Activated naive CD4-positive, alpha-beta T cell treated with anti-CD3 and anti-CD28 coated beads, Interleukin-2, amount 10 ng/mL, durations not matched to agents 7 days and 5 days (primary cell): ENCODE results near the gene MYRF.

Experiments used
- CTCF ChIA-PET: fragments of 350-600 bp; sonication (Branson Sonifier 250); formaldehyde crosslinking; loops from one replicate; lab custom pipeline; 2021; ENCODE audit warnings: antibody characterized with exemption; lab: Charles Lee
- DNase-seq: peaks from one replicate; pipeline ENCODE4 v3.0.0-alpha.2; 2020
- H3K27ac Mint-ChIP-seq: one replicate; pipeline ENCODE4 v1.8.0; 2021; ENCODE audit warnings: mild to moderate bottlenecking, moderate library complexity, mixed read lengths
- H3K27me3 Mint-ChIP-seq: one replicate; pipeline ENCODE4 v1.8.0; 2021; ENCODE audit warnings: mild to moderate bottlenecking, mixed read lengths
- H3K36me3 Mint-ChIP-seq: one replicate; pipeline ENCODE4 v1.8.0; 2021; ENCODE audit warnings: mixed read lengths
- H3K4me1 Mint-ChIP-seq: one replicate; pipeline ENCODE4 v1.8.0; 2021; ENCODE audit warnings: mixed read lengths
- H3K4me3 Mint-ChIP-seq: one replicate; pipeline ENCODE4 v1.8.0; 2021; ENCODE audit warnings: mild to moderate bottlenecking, moderate library complexity, mixed read lengths
- H3K9me3 Mint-ChIP-seq: one replicate; pipeline ENCODE4 v1.8.0; 2021; ENCODE audit warnings: mixed read lengths

MYRF gene

GRCh38 chr11:61727401-61727811 lies 25.0 kb upstream of the MYRF start:
- peaks cover 13% of the 10 kb centered on the region for H3K27me3 Mint-ChIP-seq
- no peaks in the 10 kb centered on the region for H3K4me1 Mint-ChIP-seq
- no peak for DNase-seq
- CTCF ChIA-PET = interaction anchor here (1.0 to 1.8 kb wide), 2 partner anchors 29 to 46 kb away, joined by 3 to 4 read pairs; no protein-coding TSS in a partner anchor
- no peak overlapping the region for H3K4me3 Mint-ChIP-seq
- H3K27ac Mint-ChIP-seq = no peak overlapping the region
- H3K9me3 Mint-ChIP-seq = no peaks in the 10 kb centered on the region
- no peaks in the 10 kb centered on the region for H3K36me3 Mint-ChIP-seq

GRCh38 chr11:61728066-61728939 lies 24.1 kb upstream of the MYRF start:
- H3K4me1 Mint-ChIP-seq = no peaks in the 10 kb centered on the region
- no peaks in the 10 kb centered on the region for H3K36me3 Mint-ChIP-seq
- H3K27ac Mint-ChIP-seq = peak overlapping the region; percentile 21
- peaks cover 13% of the 10 kb centered on the region for H3K27me3 Mint-ChIP-seq
- no peak for DNase-seq
- H3K4me3 Mint-ChIP-seq = no peak overlapping the region
- CTCF ChIA-PET = interaction anchor here (1.0 to 1.6 kb wide), 3 partner anchors 13 to 90 kb away, joined by 4 to 5 read pairs (median 5); no protein-coding TSS in a partner anchor
- H3K9me3 Mint-ChIP-seq = no peaks in the 10 kb centered on the region

GRCh38 chr11:61728940-61729219 lies 23.6 kb upstream of the MYRF start:
- no peak for DNase-seq
- H3K27ac Mint-ChIP-seq = no peak overlapping the region
- H3K4me1 Mint-ChIP-seq = no peaks in the 10 kb centered on the region
- no peaks in the 10 kb centered on the region for H3K9me3 Mint-ChIP-seq
- CTCF ChIA-PET = interaction anchor here (1.5 to 1.6 kb wide), 2 partner anchors 14 to 90 kb away, joined by 5 read pairs; no protein-coding TSS in a partner anchor
- H3K36me3 Mint-ChIP-seq = no peaks in the 10 kb centered on the region
- no peak overlapping the region for H3K4me3 Mint-ChIP-seq
- peaks cover 13% of the 10 kb centered on the region for H3K27me3 Mint-ChIP-seq

- Mint-ChIP-seq H3K4me3 (no peak overlapping the region), H3K36me3 (no peaks in the 10 kb centered on the region), H3K9me3 (no peaks in the 10 kb centered on the region), H3K27me3 (peaks cover 13% of the 10 kb centered on the region), H3K4me1 (no peaks in the 10 kb centered on the region), H3K27ac (no peak overlapping the region)
- no peak for DNase-seq
- CTCF ChIA-PET = interaction anchor here (0.6 to 1.5 kb wide), 3 partner anchors 32 to 92 kb away, joined by 3 to 5 read pairs (median 3); no protein-coding TSS in a partner anchor
These were observed 22.0 kb upstream of the MYRF start for GRCh38 chr11:61730240-61730994.

GRCh38 chr11:61731211-61731951 lies 21.1 kb upstream of the MYRF start:
- no peak for DNase-seq
- CTCF ChIA-PET = interaction anchor here (1.2 to 3.2 kb wide), 2 partner anchors 36 to 49 kb away, joined by 3 to 49 read pairs; partner anchors contain the start of gene DAGLA
- Mint-ChIP-seq H3K36me3 (no peaks in the 10 kb centered on the region), H3K27ac (no peak overlapping the region), H3K27me3 (peaks cover 13% of the 10 kb centered on the region), H3K4me1 (no peaks in the 10 kb centered on the region), H3K9me3 (no peaks in the 10 kb centered on the region), H3K4me3 (no peak overlapping the region)

GRCh38 chr11:61731952-61732675 lies 20.3 kb upstream of the MYRF start:
- Mint-ChIP-seq H3K9me3 (no peaks in the 10 kb centered on the region), H3K4me3 (no peak overlapping the region), H3K36me3 (no peaks in the 10 kb centered on the region), H3K27ac (no peak overlapping the region), H3K27me3 (peaks cover 13% of the 10 kb centered on the region), H3K4me1 (no peaks in the 10 kb centered on the region)
- DNase-seq = no peak
- CTCF ChIA-PET = interaction anchor here (1.2 to 3.2 kb wide), 5 partner anchors 11 to 54 kb away, joined by 3 to 49 read pairs (median 20); partner anchors contain the start of gene DAGLA

GRCh38 chr11:61732705-61733104 lies 19.7 kb upstream of the MYRF start:
- peaks cover 13% of the 10 kb centered on the region for H3K27me3 Mint-ChIP-seq
- H3K4me3 Mint-ChIP-seq = no peak overlapping the region
- H3K36me3 Mint-ChIP-seq = no peaks in the 10 kb centered on the region

GRCh38 chr11:61733120-61733978 lies 19.1 kb upstream of the MYRF start:
- Mint-ChIP-seq H3K27me3 (peaks cover 10% of the 10 kb centered on the region), H3K4me1 (no peaks in the 10 kb centered on the region), H3K4me3 (no peak overlapping the region), H3K27ac (no peak overlapping the region), H3K9me3 (no peaks in the 10 kb centered on the region), H3K36me3 (no peaks in the 10 kb centered on the region)
- CTCF ChIA-PET = interaction anchor here (0.7 to 3.2 kb wide), 23 partner anchors 8 to 166 kb away, joined by 3 to 49 read pairs (median 5); partner anchors contain the start of gene DAGLA
- DNase-seq = peak; percentile 91

More at GRCh38 chr11:61732705-61733104, 19.7 kb upstream of the MYRF start:
- no peaks in the 10 kb centered on the region for H3K9me3 Mint-ChIP-seq
- no peak overlapping the region for H3K27ac Mint-ChIP-seq
- no peaks in the 10 kb centered on the region for H3K4me1 Mint-ChIP-seq
- CTCF ChIA-PET = interaction anchor here (0.7 to 3.2 kb wide), 20 partner anchors 9 to 167 kb away, joined by 3 to 49 read pairs (median 5); partner anchors contain the start of gene DAGLA
- no peak for DNase-seq

- Mint-ChIP-seq H3K27ac (no peak overlapping the region), H3K27me3 (peaks cover 4% of the 10 kb centered on the region), H3K4me3 (no peak overlapping the region), H3K4me1 (no peaks in the 10 kb centered on the region), H3K36me3 (no peaks in the 10 kb centered on the region), H3K9me3 (no peaks in the 10 kb centered on the region)
- DNase-seq = no peak
- CTCF ChIA-PET = interaction anchor here (0.9 to 3.2 kb wide), 6 partner anchors 13 to 96 kb away, joined by 3 to 49 read pairs (median 8); partner anchors contain the start of gene DAGLA
These were observed 17.7 kb upstream of the MYRF start for GRCh38 chr11:61734767-61735166.

GRCh38 chr11:61735391-61735790 lies 17.0 kb upstream of the MYRF start:
- Mint-ChIP-seq H3K36me3 (no peaks in the 10 kb centered on the region), H3K4me3 (no peak overlapping the region), H3K9me3 (no peaks in the 10 kb centered on the region), H3K4me1 (no peaks in the 10 kb centered on the region), H3K27me3 (peaks cover 4% of the 10 kb centered on the region), H3K27ac (no peak overlapping the region)
- CTCF ChIA-PET = interaction anchor here (1.4 to 2.2 kb wide), 4 partner anchors 13 to 54 kb away, joined by 4 to 9 read pairs (median 6); partner anchors contain the start of gene DAGLA
- DNase-seq = no peak

GRCh38 chr11:61736310-61736709 lies 16.1 kb upstream of the MYRF start:
- Mint-ChIP-seq H3K27ac (no peak overlapping the region), H3K36me3 (no peaks in the 10 kb centered on the region)
- CTCF ChIA-PET = interaction anchor here (0.6 to 2.2 kb wide), 6 partner anchors 12 to 339 kb away, joined by 3 to 9 read pairs (median 4); partner anchors contain the start of gene DAGLA

GRCh38 chr11:61737131-61737530 lies 15.3 kb upstream of the MYRF start:
- CTCF ChIA-PET = interaction anchor here (2.2 kb wide), 1 partner anchor 53 kb away, joined by 9 read pairs; no protein-coding TSS in a partner anchor
- no peak overlapping the region for H3K4me3 Mint-ChIP-seq
- no peaks in the 10 kb centered on the region for H3K27me3 Mint-ChIP-seq
- no peaks in the 10 kb centered on the region for H3K9me3 Mint-ChIP-seq
- no peak for DNase-seq
- no peaks in the 10 kb centered on the region for H3K36me3 Mint-ChIP-seq
- H3K27ac Mint-ChIP-seq = no peak overlapping the region
- no peaks in the 10 kb centered on the region for H3K4me1 Mint-ChIP-seq

More at GRCh38 chr11:61736310-61736709, 16.1 kb upstream of the MYRF start:
- no peak overlapping the region for H3K4me3 Mint-ChIP-seq
- DNase-seq = no peak
- H3K9me3 Mint-ChIP-seq = no peaks in the 10 kb centered on the region
- no peaks in the 10 kb centered on the region for H3K4me1 Mint-ChIP-seq
- peaks cover 4% of the 10 kb centered on the region for H3K27me3 Mint-ChIP-seq
